K562 (cell line): ENCODE data around the gene KRT71.

ENCODE experiments used
- CTCF ChIP-seq, 3 experiments: IDR thresholded peaks in 2 of 3; conservative IDR thresholded peaks in 1 of 3; 2 replicates each; pipeline ENCODE4 v1.5.1; 2011 to 2012; ENCODE audit warnings: low read length in 3 of 3, mild to moderate bottlenecking in 3 of 3, control low read depth in 2 of 3, improper control_type of control experiment in 1 of 3, inconsistent platforms in 1 of 3, low read depth in 1 of 3, mixed read lengths in 1 of 3, moderate library complexity in 1 of 3; ENCODE audit not compliant: insufficient read depth in 2 of 3
- EZH2 ChIP-seq: IDR thresholded peaks from 2 replicates; pipeline ENCODE4 v1.6.1; 2012; ENCODE audit warnings: low read depth, mild to moderate bottlenecking, inconsistent platforms, low read length, borderline replicate concordance
- FOXA1 ChIP-seq: fragments of 450-650 bp; IDR thresholded peaks from 2 replicates; pipeline ENCODE4 v1.6.1; 2016; ENCODE audit warnings: mild to moderate bottlenecking, borderline replicate concordance
- MED1 ChIP-seq: sonication (generic); formaldehyde crosslinking; IDR thresholded peaks from 2 replicates; pipeline ENCODE4 v1.8.1; 2023; ENCODE audit warnings: missing genetic modification reagents, borderline replicate concordance
- MTA2 ChIP-seq: fragments of 450-650 bp; IDR thresholded peaks from 2 replicates; pipeline ENCODE4 v1.6.1; 2016; ENCODE audit warnings: low read depth
- NFIX ChIP-seq: fragments of 250-450 bp; sonication (Bioruptor Pico); IDR thresholded peaks from 2 replicates; pipeline ENCODE4 v1.4.0; 2020; ENCODE audit warnings: low read depth, mild to moderate bottlenecking, moderate library complexity
- POLR2A ChIP-seq: fragments of 450-650 bp; conservative IDR thresholded peaks from 2 replicates; pipeline ENCODE4 v1.6.1; 2016
- POLR2AphosphoS2 ChIP-seq: IDR thresholded peaks from 2 replicates; pipeline ENCODE4 v1.6.1; 2012; ENCODE audit warnings: low read length, improper control_type of control experiment
- POLR2AphosphoS5 ChIP-seq: IDR thresholded peaks from 2 replicates; pipeline ENCODE4 v1.6.1; 2011; ENCODE audit warnings: mild to moderate bottlenecking, low read depth, low read length, moderate library complexity; ENCODE audit not compliant: control insufficient read depth, insufficient read depth
- TEAD2 ChIP-seq: fragments of 450-650 bp; IDR thresholded peaks from 2 replicates; pipeline ENCODE4 v1.6.1; 2016; ENCODE audit warnings: missing genetic modification characterization, control low read depth, missing compliant biosample characterization
- ZNF175 ChIP-seq: fragments of 200-800 bp; sonication (Bioruptor generic); IDR thresholded peaks from 2 replicates; pipeline ENCODE4 v1.6.1; 2016; ENCODE audit warnings: low read depth, mild to moderate bottlenecking, missing genetic modification characterization, missing compliant biosample characterization
- ZNF696 ChIP-seq: fragments of 250-450 bp; sonication (Bioruptor Pico); conservative IDR thresholded peaks from 2 replicates; pipeline ENCODE4 v1.4.0; 2020; ENCODE audit warnings: mild to moderate bottlenecking, moderate library complexity
- TF ChIP-seq, protein P1 (sequence below): sonication (generic); formaldehyde crosslinking; IDR thresholded peaks from 2 replicates; pipeline ENCODE4 v1.8.0; 2023; ENCODE audit warnings: mild to moderate bottlenecking, missing genetic modification reagents
- TF ChIP-seq, protein P2 (sequence below): fragments of 200-600 bp; sonication (generic); IDR thresholded peaks from one replicate; pipeline ENCODE4 v1.6.1; 2012; ENCODE audit warnings: mild to moderate bottlenecking, low read depth, low read length, inconsistent platforms

DNA sequence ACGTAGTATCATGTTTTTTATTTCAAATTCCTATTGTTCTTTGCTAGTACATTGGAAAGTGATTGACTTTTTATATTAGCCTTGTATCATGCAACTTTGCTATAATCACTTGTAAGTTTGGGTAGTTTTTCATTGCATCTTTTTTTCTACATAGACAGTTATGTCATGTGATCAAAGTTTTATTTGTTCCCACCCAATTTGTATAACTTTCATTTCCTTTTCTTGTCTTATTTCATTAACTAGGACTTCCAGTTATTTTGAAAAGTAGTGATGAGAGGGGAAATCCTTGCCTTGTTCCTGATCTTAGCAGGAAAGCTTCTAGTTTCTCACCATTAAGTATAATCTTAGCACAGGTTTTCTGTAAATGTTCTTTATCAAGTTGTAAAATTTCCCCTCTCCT is 50.1 kb downstream of the KRT71 start:
- TF ChIP-seq MED1 (CRISPR knock-in tag) (no peak), CTCF (IDR thresholded peaks at IDR 0.05 in 2 of 3, conservative IDR thresholded peaks at IDR 0.05 in 1 of 3; ENCODE audit: insufficient read depth in 2 of 3, low read depth in 1 of 3, low read length in 3 of 3) (no peak), ZNF175 (CRISPR knock-in tag) (no peak), ZNF696 (no peak), POLR2AphosphoS2 (no peak), POLR2A (no peak), EZH2 (no peak), NFIX (no peak), MTA2 (no peak), FOXA1 (no peak), POLR2AphosphoS5 (no peak), TEAD2 (tag) (no peak)
- TF ChIP-seq, protein P1, sequence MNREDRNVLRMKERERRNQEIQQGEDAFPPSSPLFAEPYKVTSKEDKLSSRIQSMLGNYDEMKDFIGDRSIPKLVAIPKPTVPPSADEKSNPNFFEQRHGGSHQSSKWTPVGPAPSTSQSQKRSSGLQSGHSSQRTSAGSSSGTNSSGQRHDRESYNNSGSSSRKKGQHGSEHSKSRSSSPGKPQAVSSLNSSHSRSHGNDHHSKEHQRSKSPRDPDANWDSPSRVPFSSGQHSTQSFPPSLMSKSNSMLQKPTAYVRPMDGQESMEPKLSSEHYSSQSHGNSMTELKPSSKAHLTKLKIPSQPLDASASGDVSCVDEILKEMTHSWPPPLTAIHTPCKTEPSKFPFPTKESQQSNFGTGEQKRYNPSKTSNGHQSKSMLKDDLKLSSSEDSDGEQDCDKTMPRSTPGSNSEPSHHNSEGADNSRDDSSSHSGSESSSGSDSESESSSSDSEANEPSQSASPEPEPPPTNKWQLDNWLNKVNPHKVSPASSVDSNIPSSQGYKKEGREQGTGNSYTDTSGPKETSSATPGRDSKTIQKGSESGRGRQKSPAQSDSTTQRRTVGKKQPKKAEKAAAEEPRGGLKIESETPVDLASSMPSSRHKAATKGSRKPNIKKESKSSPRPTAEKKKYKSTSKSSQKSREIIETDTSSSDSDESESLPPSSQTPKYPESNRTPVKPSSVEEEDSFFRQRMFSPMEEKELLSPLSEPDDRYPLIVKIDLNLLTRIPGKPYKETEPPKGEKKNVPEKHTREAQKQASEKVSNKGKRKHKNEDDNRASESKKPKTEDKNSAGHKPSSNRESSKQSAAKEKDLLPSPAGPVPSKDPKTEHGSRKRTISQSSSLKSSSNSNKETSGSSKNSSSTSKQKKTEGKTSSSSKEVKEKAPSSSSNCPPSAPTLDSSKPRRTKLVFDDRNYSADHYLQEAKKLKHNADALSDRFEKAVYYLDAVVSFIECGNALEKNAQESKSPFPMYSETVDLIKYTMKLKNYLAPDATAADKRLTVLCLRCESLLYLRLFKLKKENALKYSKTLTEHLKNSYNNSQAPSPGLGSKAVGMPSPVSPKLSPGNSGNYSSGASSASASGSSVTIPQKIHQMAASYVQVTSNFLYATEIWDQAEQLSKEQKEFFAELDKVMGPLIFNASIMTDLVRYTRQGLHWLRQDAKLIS (CRISPR knock-in tag): no peak
- TF ChIP-seq, protein P2, sequence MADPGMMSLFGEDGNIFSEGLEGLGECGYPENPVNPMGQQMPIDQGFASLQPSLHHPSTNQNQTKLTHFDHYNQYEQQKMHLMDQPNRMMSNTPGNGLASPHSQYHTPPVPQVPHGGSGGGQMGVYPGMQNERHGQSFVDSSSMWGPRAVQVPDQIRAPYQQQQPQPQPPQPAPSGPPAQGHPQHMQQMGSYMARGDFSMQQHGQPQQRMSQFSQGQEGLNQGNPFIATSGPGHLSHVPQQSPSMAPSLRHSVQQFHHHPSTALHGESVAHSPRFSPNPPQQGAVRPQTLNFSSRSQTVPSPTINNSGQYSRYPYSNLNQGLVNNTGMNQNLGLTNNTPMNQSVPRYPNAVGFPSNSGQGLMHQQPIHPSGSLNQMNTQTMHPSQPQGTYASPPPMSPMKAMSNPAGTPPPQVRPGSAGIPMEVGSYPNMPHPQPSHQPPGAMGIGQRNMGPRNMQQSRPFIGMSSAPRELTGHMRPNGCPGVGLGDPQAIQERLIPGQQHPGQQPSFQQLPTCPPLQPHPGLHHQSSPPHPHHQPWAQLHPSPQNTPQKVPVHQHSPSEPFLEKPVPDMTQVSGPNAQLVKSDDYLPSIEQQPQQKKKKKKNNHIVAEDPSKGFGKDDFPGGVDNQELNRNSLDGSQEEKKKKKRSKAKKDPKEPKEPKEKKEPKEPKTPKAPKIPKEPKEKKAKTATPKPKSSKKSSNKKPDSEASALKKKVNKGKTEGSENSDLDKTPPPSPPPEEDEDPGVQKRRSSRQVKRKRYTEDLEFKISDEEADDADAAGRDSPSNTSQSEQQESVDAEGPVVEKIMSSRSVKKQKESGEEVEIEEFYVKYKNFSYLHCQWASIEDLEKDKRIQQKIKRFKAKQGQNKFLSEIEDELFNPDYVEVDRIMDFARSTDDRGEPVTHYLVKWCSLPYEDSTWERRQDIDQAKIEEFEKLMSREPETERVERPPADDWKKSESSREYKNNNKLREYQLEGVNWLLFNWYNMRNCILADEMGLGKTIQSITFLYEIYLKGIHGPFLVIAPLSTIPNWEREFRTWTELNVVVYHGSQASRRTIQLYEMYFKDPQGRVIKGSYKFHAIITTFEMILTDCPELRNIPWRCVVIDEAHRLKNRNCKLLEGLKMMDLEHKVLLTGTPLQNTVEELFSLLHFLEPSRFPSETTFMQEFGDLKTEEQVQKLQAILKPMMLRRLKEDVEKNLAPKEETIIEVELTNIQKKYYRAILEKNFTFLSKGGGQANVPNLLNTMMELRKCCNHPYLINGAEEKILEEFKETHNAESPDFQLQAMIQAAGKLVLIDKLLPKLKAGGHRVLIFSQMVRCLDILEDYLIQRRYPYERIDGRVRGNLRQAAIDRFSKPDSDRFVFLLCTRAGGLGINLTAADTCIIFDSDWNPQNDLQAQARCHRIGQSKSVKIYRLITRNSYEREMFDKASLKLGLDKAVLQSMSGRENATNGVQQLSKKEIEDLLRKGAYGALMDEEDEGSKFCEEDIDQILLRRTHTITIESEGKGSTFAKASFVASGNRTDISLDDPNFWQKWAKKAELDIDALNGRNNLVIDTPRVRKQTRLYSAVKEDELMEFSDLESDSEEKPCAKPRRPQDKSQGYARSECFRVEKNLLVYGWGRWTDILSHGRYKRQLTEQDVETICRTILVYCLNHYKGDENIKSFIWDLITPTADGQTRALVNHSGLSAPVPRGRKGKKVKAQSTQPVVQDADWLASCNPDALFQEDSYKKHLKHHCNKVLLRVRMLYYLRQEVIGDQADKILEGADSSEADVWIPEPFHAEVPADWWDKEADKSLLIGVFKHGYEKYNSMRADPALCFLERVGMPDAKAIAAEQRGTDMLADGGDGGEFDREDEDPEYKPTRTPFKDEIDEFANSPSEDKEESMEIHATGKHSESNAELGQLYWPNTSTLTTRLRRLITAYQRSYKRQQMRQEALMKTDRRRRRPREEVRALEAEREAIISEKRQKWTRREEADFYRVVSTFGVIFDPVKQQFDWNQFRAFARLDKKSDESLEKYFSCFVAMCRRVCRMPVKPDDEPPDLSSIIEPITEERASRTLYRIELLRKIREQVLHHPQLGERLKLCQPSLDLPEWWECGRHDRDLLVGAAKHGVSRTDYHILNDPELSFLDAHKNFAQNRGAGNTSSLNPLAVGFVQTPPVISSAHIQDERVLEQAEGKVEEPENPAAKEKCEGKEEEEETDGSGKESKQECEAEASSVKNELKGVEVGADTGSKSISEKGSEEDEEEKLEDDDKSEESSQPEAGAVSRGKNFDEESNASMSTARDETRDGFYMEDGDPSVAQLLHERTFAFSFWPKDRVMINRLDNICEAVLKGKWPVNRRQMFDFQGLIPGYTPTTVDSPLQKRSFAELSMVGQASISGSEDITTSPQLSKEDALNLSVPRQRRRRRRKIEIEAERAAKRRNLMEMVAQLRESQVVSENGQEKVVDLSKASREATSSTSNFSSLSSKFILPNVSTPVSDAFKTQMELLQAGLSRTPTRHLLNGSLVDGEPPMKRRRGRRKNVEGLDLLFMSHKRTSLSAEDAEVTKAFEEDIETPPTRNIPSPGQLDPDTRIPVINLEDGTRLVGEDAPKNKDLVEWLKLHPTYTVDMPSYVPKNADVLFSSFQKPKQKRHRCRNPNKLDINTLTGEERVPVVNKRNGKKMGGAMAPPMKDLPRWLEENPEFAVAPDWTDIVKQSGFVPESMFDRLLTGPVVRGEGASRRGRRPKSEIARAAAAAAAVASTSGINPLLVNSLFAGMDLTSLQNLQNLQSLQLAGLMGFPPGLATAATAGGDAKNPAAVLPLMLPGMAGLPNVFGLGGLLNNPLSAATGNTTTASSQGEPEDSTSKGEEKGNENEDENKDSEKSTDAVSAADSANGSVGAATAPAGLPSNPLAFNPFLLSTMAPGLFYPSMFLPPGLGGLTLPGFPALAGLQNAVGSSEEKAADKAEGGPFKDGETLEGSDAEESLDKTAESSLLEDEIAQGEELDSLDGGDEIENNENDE: no peak
